K562 (cell line): ENCODE results near the gene TCOF1. TPM values are rescaled to one million over a fixed set of nuclear protein-coding genes. Genes with fewer than 3 reads are reported as not detected.

Source experiments
- ATAC-seq: fragments of 200-7000 bp; cut with Tn5 transposase; 3 replicates; pipeline ENCODE4 v1.9.1; 2020; ENCODE audit warnings: moderate library complexity
- BruUV-seq: library from RNA; stranded (reverse); fragments of 400-500 nt; replicated peaks from 2 replicates; lab custom pipeline; 2021; lab: Mats Ljungman, UMichigan
- CTCF ChIA-PET: fragments of 300-600 bp; formaldehyde crosslinking; extraction: SDS; loops from one replicate; lab custom pipeline; 2021; ENCODE audit warnings: low intra/inter-chr PET ratio; lab: Yijun Ruan, JAX
- POLR2A ChIA-PET: fragments of 300-600, 350-650 bp; sonication (Branson Sonifier 250); formaldehyde crosslinking; extraction: SDS; loops from one replicate; lab custom pipeline; 2021; ENCODE audit warnings: antibody characterized with exemption, inconsistent platforms; lab: Yijun Ruan, JAX
- DNase-seq, 4 experiments: peaks; one replicate each; pipeline versions ENCODE4 v3.0.0 to v3.0.0-alpha.2; 2011 to 2018; ENCODE audit warnings: low spot score in 3 of 4, mixed read lengths in 3 of 4; ENCODE audit errors: extremely low read depth in 1 of 4
- FAIRE-seq: peaks from 2 replicates; lab custom pipeline; 2011; peaks lifted over from hg19 to GRCh38; lab: Jason Lieb, UNC
- H2AFZ ChIP-seq: 2 replicates; pipeline ENCODE4 v1.6.0; 2011; ENCODE audit warnings: low read depth, low read length, control low read depth, inconsistent platforms
- H3K27ac ChIP-seq: fragments of 200-600 bp; 3 replicates; pipeline ENCODE4 v1.8.0; 2011; ENCODE audit warnings: low read depth, mild to moderate bottlenecking, control low read depth, inconsistent platforms, low read length, moderate library complexity, mixed read lengths; ENCODE audit errors: extremely low read depth
- H3K27me3 ChIP-seq, 2 experiments: fragments of 300-600 bp in 1 of 2; 2 replicates in 1 of 2; 3 replicates in 1 of 2; pipeline versions ENCODE4 v1.6.0 to v1.8.0; 2011; ENCODE audit warnings: inconsistent platforms in 2 of 2, low read length in 2 of 2, mild to moderate bottlenecking in 1 of 2, mixed read lengths in 1 of 2, moderate library complexity in 1 of 2; ENCODE audit not compliant: control insufficient read depth in 2 of 2, insufficient read depth in 2 of 2
- H3K36me3 ChIP-seq: fragments of 300-600 bp; 3 replicates; pipeline ENCODE4 v1.8.0; 2011; ENCODE audit warnings: mild to moderate bottlenecking, low read length, inconsistent platforms; ENCODE audit not compliant: control insufficient read depth, insufficient read depth
- H3K4me1 ChIP-seq, 2 experiments: fragments of 200-600 bp in 1 of 2; replicated peaks in 1 of 2; 2 replicates in 1 of 2; 3 replicates in 1 of 2; pipeline versions ENCODE4 v1.5.1 to v1.8.0; 2011; ENCODE audit warnings: inconsistent platforms in 2 of 2, low read length in 2 of 2, mild to moderate bottlenecking in 1 of 2, mixed read lengths in 1 of 2, moderate library complexity in 1 of 2; ENCODE audit not compliant: control insufficient read depth in 2 of 2, insufficient read depth in 2 of 2
- H3K4me2 ChIP-seq: 2 replicates; pipeline ENCODE4 v1.6.1; 2011; ENCODE audit warnings: low read length, control low read depth, inconsistent platforms, mixed read lengths; ENCODE audit not compliant: insufficient read depth
- H3K4me3 ChIP-seq: fragments of 200-600 bp; sonication (generic), shearing (Covaris generic); 2 replicates; pipeline ENCODE4 v1.5.1; 2016; ENCODE audit warnings: control low read depth, inconsistent platforms
- H3K79me2 ChIP-seq: fragments of 200-600 bp; 3 replicates; pipeline ENCODE4 v1.8.0; 2011; ENCODE audit warnings: low read length, inconsistent platforms; ENCODE audit not compliant: control insufficient read depth, insufficient read depth
- H3K9ac ChIP-seq, 2 experiments: 2 replicates each; pipeline versions ENCODE4 v1.6.0 to v1.6.1; 2011; ENCODE audit warnings: low read depth in 2 of 2, low read length in 2 of 2, control low read depth in 1 of 2, inconsistent platforms in 1 of 2, mild to moderate bottlenecking in 1 of 2, mixed read lengths in 1 of 2; ENCODE audit not compliant: insufficient read depth in 1 of 2
- H3K9me1 ChIP-seq: one replicate; pipeline ENCODE4 v1.6.0; 2011; ENCODE audit warnings: inconsistent platforms, mild to moderate bottlenecking, low read length, moderate library complexity; ENCODE audit not compliant: control insufficient read depth, insufficient read depth
- H3K9me3 ChIP-seq: replicated peaks from 2 replicates; pipeline ENCODE4 v1.5.1; 2011; ENCODE audit warnings: low read depth, low read length, inconsistent platforms; ENCODE audit not compliant: control insufficient read depth, insufficient read depth
- H4K20me1 ChIP-seq: replicated peaks from 2 replicates; pipeline ENCODE4 v1.6.1; 2011; ENCODE audit warnings: low read length, inconsistent platforms, mixed read lengths; ENCODE audit not compliant: control insufficient read depth, insufficient read depth
- ARID2 ChIP-seq: fragments of 450-650 bp; IDR thresholded peaks from 2 replicates; pipeline ENCODE4 v1.6.1; 2017; ENCODE audit warnings: antibody characterized with exemption, mild to moderate bottlenecking
- BRD4 ChIP-seq: fragments of 200-600 bp; sonication (generic); IDR thresholded peaks from 2 replicates; pipeline ENCODE4 v1.6.1; 2017; ENCODE audit warnings: inconsistent platforms
- CBFA2T2 ChIP-seq: fragments of 450-650 bp; conservative IDR thresholded peaks from 2 replicates; pipeline ENCODE4 v1.6.1; 2017; ENCODE audit warnings: mild to moderate bottlenecking
- CREM ChIP-seq: IDR thresholded peaks from 2 replicates; pipeline ENCODE4 v1.6.1; 2014; ENCODE audit warnings: antibody characterized with exemption, low read depth
- ETV6 ChIP-seq, 3 experiments: fragments of 150-350 bp in 1 of 3; sonication (generic) in 1 of 3; formaldehyde crosslinking in 1 of 3; IDR thresholded peaks; 2 replicates each; pipeline versions ENCODE4 v1.6.1 to v1.8.0; 2014 to 2022; ENCODE audit warnings: borderline replicate concordance in 2 of 3, low read depth in 2 of 3, antibody characterized with exemption in 1 of 3, low read length in 1 of 3, mild to moderate bottlenecking in 1 of 3, missing genetic modification reagents in 1 of 3
- FIP1L1 ChIP-seq: fragments of 200-400 bp; formaldehyde crosslinking; IDR thresholded peaks from 2 replicates; pipeline ENCODE4 v1.6.1; 2018; ENCODE audit warnings: mild to moderate bottlenecking, low read depth, low read length; ENCODE audit not compliant: poor library complexity, severe bottlenecking
- FOXA1 ChIP-seq: fragments of 450-650 bp; IDR thresholded peaks from 2 replicates; pipeline ENCODE4 v1.6.1; 2016; ENCODE audit warnings: mild to moderate bottlenecking, borderline replicate concordance
- POLR2B ChIP-seq: fragments of 450-650 bp; IDR thresholded peaks from 2 replicates; pipeline ENCODE4 v1.6.1; 2018; ENCODE audit warnings: low read depth; ENCODE audit not compliant: partially characterized antibody
- SIN3A ChIP-seq, 2 experiments: fragments of 150-350 bp in 1 of 2; IDR thresholded peaks; 2 replicates each; pipeline ENCODE4 v1.6.1; 2011 to 2016; ENCODE audit warnings: borderline replicate concordance in 2 of 2, low read depth in 2 of 2, low read length in 2 of 2, mild to moderate bottlenecking in 2 of 2, moderate library complexity in 2 of 2; ENCODE audit not compliant: control insufficient read depth in 1 of 2
- SUPT5H ChIP-seq: fragments of 450-650 bp; IDR thresholded peaks from 2 replicates; pipeline ENCODE4 v1.6.1; 2016
- ZBTB5 ChIP-seq: fragments of 450-650 bp; IDR thresholded peaks from 2 replicates; pipeline ENCODE4 v1.6.1; 2017; ENCODE audit warnings: antibody characterized with exemption
- ZNF316 ChIP-seq: fragments of 450-650 bp; IDR thresholded peaks from 2 replicates; pipeline ENCODE4 v1.6.1; 2016
- ZNF445 ChIP-seq: fragments of 250-450 bp; sonication (Bioruptor Pico); IDR thresholded peaks from 2 replicates; pipeline ENCODE4 v1.4.0; 2020; ENCODE audit warnings: low read depth, mild to moderate bottlenecking, moderate library complexity
- ZNF778 ChIP-seq: fragments of 450-650 bp; formaldehyde crosslinking; IDR thresholded peaks from 2 replicates; pipeline ENCODE4 v1.4.0; 2020; ENCODE audit warnings: mild to moderate bottlenecking, moderate library complexity
- WGBS: fragments of 100-300 bp; shearing (Covaris generic); methylation state at CpG from one replicate; pipeline ENCODE4 v1.1.6; 2016; ENCODE audit warnings: low coverage, mixed read lengths; ENCODE audit not compliant: insufficient coverage; ENCODE audit errors: missing lambda C conversion rate; 5-methylcytosine and 5-hydroxymethylcytosine counted together
- in situ Hi-C: fragments of 300-500 bp; cut with MboI; formaldehyde crosslinking; loops from 4 replicates; pipeline ENCODE4 v1.15.0; 2018; ENCODE audit warnings: inconsistent platforms, mixed read lengths
- intact Hi-C: fragments of 100-400 bp; cut with micrococcal nuclease; formaldehyde crosslinking; loops from 2 replicates; pipeline ENCODE4 v1.14.2; 2022
- polyA plus RNA-seq, 8 experiments: library from polyadenylated mRNA; depleted of rRNA in 4 of 8; stranded (reverse) in 5 of 8; unstranded in 3 of 8; fragments of >200 nt; fragmentation: Nextera tagmentation in 2 of 8; fragmentation: Illumina TruSeq in 1 of 8; extraction: Ambion mirVana in 2 of 8; extraction: Trizol in 1 of 8; gene quantifications; 2 replicates each; pipeline versions ENCODE4 v1.2.1 to v1.2.3, GENCODE V29; 2011 to 2014; ENCODE audit warnings: inconsistent platforms in 1 of 8, missing spikeins in 1 of 8
- total RNA-seq, 7 experiments: library from RNA; depleted of rRNA in 6 of 7; stranded (reverse); fragments of >200 nt in 6 of 7; fragmentation: Illumina TruSeq in 2 of 7; extraction: Trizol in 2 of 7; gene quantifications; 2 replicates each; pipeline versions ENCODE4 v1.2.1 to v1.2.3, GENCODE V29; 2011 to 2021; ENCODE audit warnings: low replicate concordance in 1 of 7

TCOF1 gene
- total and polyA plus RNA-seq, 9 of the 15 experiments (the other 6 are each of a cell fraction or from before 2014, with no cell fraction given), result 9.8 to 134 (median 61.7) TPM

GRCh38 chr5:150353032-150353675 lies 4.3 kb upstream of the TCOF1 start:
- H3K4me1 ChIP-seq, result peaks cover 5 to 6% of the 10 kb centered on the region in 2 experiments; a peak in 3 of 5 replicates
- no peaks in the 10 kb centered on the region for H3K9me3 ChIP-seq
- FAIRE-seq (no peak), DNase-seq (no peak), ATAC-seq (no peak)
- TF ChIP-seq ARID2 (no peak), ZNF316 (peak; percentile 53)
- in situ Hi-C loops (no loop called here), intact Hi-C loops (loop anchor here (10.0 kb wide), 1 partner anchor 328 kb away; no protein-coding TSS in a partner anchor)
- H3K79me2 ChIP-seq, result peaks cover 10% of the 10 kb centered on the region
- H2AFZ ChIP-seq, result no peak overlapping the region
- WGBS, result 15% methylated on average over 3 of the region's 3 CpGs
- CTCF ChIA-PET, result no interaction called here
- no peaks in the 10 kb centered on the region for H3K9me1 ChIP-seq
- peaks cover under 1% of the 10 kb centered on the region; the same call in 1 of the 3 replicates for H3K36me3 ChIP-seq
- H3K27me3 ChIP-seq, result peaks cover 6 to 8% of the 10 kb centered on the region in 2 experiments; a peak in 3 of 5 replicates
- H3K4me2 ChIP-seq, result no peak overlapping the region
- 0 out of 2 replicates have a peak, but pooled peaks cover 5% of the 10 kb centered on the region for H4K20me1 ChIP-seq
- BruUV-seq, result no TSS peak
- no peak overlapping the region for H3K4me3 ChIP-seq
- POLR2A ChIA-PET, result interaction anchor here (0.5 to 0.7 kb wide), 3 partner anchors 10 to 106 kb away, joined by 3 read pairs; no protein-coding TSS in a partner anchor
- no peak overlapping the region for H3K9ac ChIP-seq
- H3K27ac ChIP-seq, result no peak overlapping the region

- ATAC-seq, result no peak
- WGBS, result 73% methylated on average over 2 of the region's 2 CpGs
- Histone ChIP-seq H3K27ac (no peak overlapping the region), H2AFZ (no peak overlapping the region), H3K36me3 (peaks cover 22% of the 10 kb centered on the region; the same call in 2 of the 3 replicates), H3K9me1 (no peaks in the 10 kb centered on the region), H3K9me3 (no peaks in the 10 kb centered on the region), H3K4me1 (peaks cover 13 to 14% of the 10 kb centered on the region in 2 experiments; a peak in 4 of 5 replicates), H3K79me2 (peaks cover 36% of the 10 kb centered on the region), H3K4me3 (no peak overlapping the region), H3K27me3 (peaks cover 6 to 8% of the 10 kb centered on the region in 2 experiments; a peak in 3 of 5 replicates), H3K9ac (no peak overlapping the region), H3K4me2 (no peak overlapping the region), H4K20me1 (peaks cover 8% of the 10 kb centered on the region)
- FAIRE-seq, result no peak
- ChIA-PET CTCF (no interaction called here), POLR2A (no interaction called here)
- BruUV-seq, result no TSS peak
- no peak for DNase-seq
- intact Hi-C loops, result loop anchor here (10.0 kb wide), 1 partner anchor 331 kb away; no protein-coding TSS in a partner anchor
- in situ Hi-C loops, result no loop called here
- TF ChIP-seq ETV6 (IDR thresholded peaks at IDR 0.05; ENCODE audit: borderline replicate concordance in 1 of 2, low read depth in 2 of 2, low read length in 1 of 2) (no peak), ETV6 (CRISPR knock-in tag; IDR thresholded peaks at IDR 0.05; ENCODE audit: borderline replicate concordance) (no peak), BRD4 (no peak), SIN3A (IDR thresholded peaks at IDR 0.05; ENCODE audit: borderline replicate concordance in 2 of 2, control insufficient read depth in 1 of 2, low read depth in 2 of 2, low read length in 2 of 2) (no peak), FIP1L1 (no peak), POLR2B (no peak), CBFA2T2 (no peak), ZNF778 (CRISPR knock-in tag) (no peak), ZNF445 (CRISPR knock-in tag) (no peak), ZBTB5 (no peak), FOXA1 (no peak), SUPT5H (no peak), CREM (no peak)
Measured at GRCh38 chr5:150355791-150356190, 1.7 kb upstream of the TCOF1 start.
